GM12864 (cell line): ENCODE data around the gene SMYD2.

Source experiments
- DNase-seq: peaks from one replicate; pipeline ENCODE4 v3.0.0-alpha.2; 2011; ENCODE audit warnings: low read depth
- H3K4me3 ChIP-seq: 2 replicates; pipeline ENCODE4 v1.5.1; 2011; ENCODE audit warnings: mild to moderate bottlenecking, low read depth, low read length, control low read depth
- CTCF ChIP-seq: IDR thresholded peaks from 2 replicates; pipeline ENCODE4 v1.5.1; 2011; ENCODE audit warnings: low read depth, mild to moderate bottlenecking, moderate library complexity, low read length, control low read depth, inconsistent platforms; ENCODE audit errors: missing control alignments

The SMYD2 gene

GRCh38 chr1:214244841-214245240 is 36.1 kb upstream of the SMYD2 start:
- H3K4me3 ChIP-seq = no peak overlapping the region
- no peak for TF ChIP-seq CTCF
- no peak for DNase-seq

- DNase-seq = no peak
- no peak overlapping the region for H3K4me3 ChIP-seq
- TF ChIP-seq CTCF = no peak
Observed at GRCh38 chr1:214247501-214248041, 33.4 kb upstream of the SMYD2 start.

- DNase-seq = no peak
- H3K4me3 ChIP-seq = no peak overlapping the region
- TF ChIP-seq CTCF = no peak
Observed at GRCh38 chr1:214248311-214249085, 32.5 kb upstream of the SMYD2 start.

- H3K4me3 ChIP-seq = no peak overlapping the region
- DNase-seq = no peak
- no peak for TF ChIP-seq CTCF
Observed at GRCh38 chr1:214249651-214250050, 31.3 kb upstream of the SMYD2 start.

- no peak for TF ChIP-seq CTCF
- H3K4me3 ChIP-seq = no peak overlapping the region
- DNase-seq = no peak
Observed at GRCh38 chr1:214251354-214251753, 29.6 kb upstream of the SMYD2 start.

GRCh38 chr1:214255509-214255908 is 25.4 kb upstream of the SMYD2 start:
- DNase-seq = no peak
- H3K4me3 ChIP-seq = no peak overlapping the region
- no peak for TF ChIP-seq CTCF
